HepG2 (cell line): ENCODE results near the gene FOXA1. TPM values are rescaled to one million over a fixed set of nuclear protein-coding genes. Genes with fewer than 3 reads are reported as not detected.

Experiments used
- AFF4 ChIP-seq: sonication (generic); formaldehyde crosslinking; IDR thresholded peaks from 2 replicates; pipeline ENCODE4 v1.4.0; 2020; ENCODE audit warnings: missing genetic modification reagents
- ARNTL ChIP-seq: sonication (generic); formaldehyde crosslinking; IDR thresholded peaks from 2 replicates; pipeline ENCODE4 v1.4.0; 2020; ENCODE audit warnings: mild to moderate bottlenecking, missing genetic modification reagents
- ATRX ChIP-seq: sonication (generic); formaldehyde crosslinking; IDR thresholded peaks from 2 replicates; pipeline ENCODE4 v1.4.0; 2020; ENCODE audit warnings: missing genetic modification reagents, borderline replicate concordance
- CHCHD3 ChIP-seq: sonication (generic); formaldehyde crosslinking; IDR thresholded peaks from 2 replicates; pipeline ENCODE4 v1.8.0; 2022; ENCODE audit warnings: mild to moderate bottlenecking, missing genetic modification reagents, moderate library complexity
- ETV5 ChIP-seq: IDR thresholded peaks from 2 replicates; pipeline ENCODE4 v1.6.1; 2018; ENCODE audit warnings: missing biosample characterization, missing genetic modification reagents, inconsistent platforms, borderline replicate concordance
- GTF2F1 ChIP-seq: fragments of 150-350 bp; IDR thresholded peaks from 2 replicates; pipeline ENCODE4 v1.6.1; 2014; ENCODE audit warnings: low read length
- JUN ChIP-seq: sonication (generic); formaldehyde crosslinking; IDR thresholded peaks from 2 replicates; pipeline ENCODE4 v1.4.0; 2020; ENCODE audit warnings: mild to moderate bottlenecking, missing genetic modification reagents
- KLF13 ChIP-seq: sonication (generic); formaldehyde crosslinking; IDR thresholded peaks from 2 replicates; pipeline ENCODE4 v1.4.0; 2020; ENCODE audit warnings: mild to moderate bottlenecking, missing genetic modification reagents
- MXD1 ChIP-seq: sonication (generic); formaldehyde crosslinking; IDR thresholded peaks from 2 replicates; pipeline ENCODE4 v1.4.0; 2020; ENCODE audit warnings: mild to moderate bottlenecking, missing genetic modification reagents
- PRDM10 ChIP-seq: sonication (generic); formaldehyde crosslinking; IDR thresholded peaks from 2 replicates; pipeline ENCODE4 v1.4.0; 2020; ENCODE audit warnings: low read depth, missing genetic modification reagents
- SKI ChIP-seq: fragments of 450-650 bp; IDR thresholded peaks from one replicate; pipeline ENCODE4 v1.6.1; 2018; ENCODE audit warnings: mild to moderate bottlenecking; ENCODE audit not compliant: partially characterized antibody
- YY1 ChIP-seq: IDR thresholded peaks from 2 replicates; pipeline ENCODE4 v1.6.1; 2011; ENCODE audit warnings: low read length, low read depth, moderate library complexity, mild to moderate bottlenecking; ENCODE audit not compliant: insufficient read depth, insufficient replicate concordance
- ZNF160 ChIP-seq: sonication (generic); formaldehyde crosslinking; IDR thresholded peaks from 2 replicates; pipeline ENCODE4 v1.8.0; 2022; ENCODE audit warnings: mild to moderate bottlenecking, inconsistent platforms, missing genetic modification reagents
- ZNF235 ChIP-seq: sonication (generic); formaldehyde crosslinking; IDR thresholded peaks from 2 replicates; pipeline ENCODE4 v1.8.1; 2023; ENCODE audit warnings: mild to moderate bottlenecking, missing genetic modification reagents, borderline replicate concordance
- ZNF329 ChIP-seq: sonication (generic); formaldehyde crosslinking; IDR thresholded peaks from 2 replicates; pipeline ENCODE4 v1.9.0; 2021; ENCODE audit warnings: low read depth, mild to moderate bottlenecking, missing genetic modification reagents
- polyA plus RNA-seq, 8 experiments: library from polyadenylated mRNA; depleted of rRNA in 3 of 8; stranded (reverse) in 7 of 8; unstranded in 1 of 8; fragments of >200 nt; fragmentation: Illumina TruSeq in 4 of 8; extraction: Trizol in 4 of 8; gene quantifications; 2 replicates each; pipeline versions ENCODE4 v1.2.1 to v1.2.3, GENCODE V29; 2011 to 2016; ENCODE audit warnings: low read depth in 4 of 8, missing spikeins in 1 of 8, mixed read lengths in 1 of 8; ENCODE audit not compliant: insufficient read depth in 1 of 8
- total RNA-seq, 5 experiments: library from RNA; depleted of rRNA; stranded (reverse); fragments of >200 nt; fragmentation: Illumina TruSeq; extraction: Trizol; gene quantifications; 2 replicates each; pipeline ENCODE4 v1.2.3, GENCODE V29; 2016; ENCODE audit warnings: low read depth in 1 of 5
- TF ChIP-seq, protein P1 (sequence below): sonication (generic); formaldehyde crosslinking; IDR thresholded peaks from 2 replicates; pipeline ENCODE4 v1.4.0; 2020; ENCODE audit warnings: mild to moderate bottlenecking, missing genetic modification reagents
- TF ChIP-seq, protein P2 (sequence below): IDR thresholded peaks from 2 replicates; pipeline ENCODE4 v1.6.1; 2016; ENCODE audit warnings: mild to moderate bottlenecking, missing biosample characterization, missing genetic modification reagents

FOXA1 gene
- total and polyA plus RNA-seq, 2 of the 13 experiments (the other 11 are each of a cell fraction or from before 2014, with no cell fraction given): 43.4 to 58.6 TPM

DNA sequence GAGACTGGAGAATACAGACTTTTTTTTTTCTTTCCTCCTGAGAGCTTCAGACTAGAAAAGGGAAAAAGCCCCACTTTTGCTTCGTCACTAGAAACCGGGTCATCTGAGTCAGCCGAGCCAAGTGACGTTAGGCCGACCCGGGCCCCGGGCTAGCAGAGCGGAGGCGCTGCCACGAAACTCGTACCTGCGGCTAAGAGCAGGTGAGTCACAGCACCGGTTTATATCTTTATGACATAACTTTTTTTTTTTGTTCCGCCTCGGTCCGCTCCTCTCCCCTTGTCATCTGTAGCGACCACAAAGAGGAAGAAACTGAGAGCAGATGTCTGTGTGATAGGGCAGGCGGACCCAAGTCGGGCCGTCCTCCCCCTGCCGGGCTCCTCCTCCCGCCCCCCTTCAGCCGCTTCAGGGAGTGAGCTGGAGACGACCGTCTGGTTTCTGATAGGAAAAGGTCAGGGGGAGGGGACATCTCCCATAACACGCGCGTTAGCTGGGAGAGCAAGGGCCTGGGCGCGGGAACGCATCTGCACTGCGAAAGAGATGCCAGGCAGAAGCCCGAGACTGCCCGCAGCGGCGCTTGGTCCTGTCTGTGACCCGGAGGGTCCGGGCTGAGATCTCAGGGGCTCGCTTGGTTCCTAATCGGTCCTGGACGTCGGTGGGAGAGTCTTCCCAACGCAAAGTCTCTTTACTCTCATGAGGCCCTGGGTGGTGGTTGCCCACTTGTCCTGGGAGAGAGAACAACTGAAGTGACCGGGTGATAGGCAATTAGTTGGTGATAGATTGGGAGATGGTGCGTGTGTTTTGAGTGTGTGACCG lies 966 bp upstream of the FOXA1 start (continued):
- TF ChIP-seq JUN (CRISPR knock-in tag): peak; percentile 82; the same call in 1 of the 2 replicates
- TF ChIP-seq, protein P1, sequence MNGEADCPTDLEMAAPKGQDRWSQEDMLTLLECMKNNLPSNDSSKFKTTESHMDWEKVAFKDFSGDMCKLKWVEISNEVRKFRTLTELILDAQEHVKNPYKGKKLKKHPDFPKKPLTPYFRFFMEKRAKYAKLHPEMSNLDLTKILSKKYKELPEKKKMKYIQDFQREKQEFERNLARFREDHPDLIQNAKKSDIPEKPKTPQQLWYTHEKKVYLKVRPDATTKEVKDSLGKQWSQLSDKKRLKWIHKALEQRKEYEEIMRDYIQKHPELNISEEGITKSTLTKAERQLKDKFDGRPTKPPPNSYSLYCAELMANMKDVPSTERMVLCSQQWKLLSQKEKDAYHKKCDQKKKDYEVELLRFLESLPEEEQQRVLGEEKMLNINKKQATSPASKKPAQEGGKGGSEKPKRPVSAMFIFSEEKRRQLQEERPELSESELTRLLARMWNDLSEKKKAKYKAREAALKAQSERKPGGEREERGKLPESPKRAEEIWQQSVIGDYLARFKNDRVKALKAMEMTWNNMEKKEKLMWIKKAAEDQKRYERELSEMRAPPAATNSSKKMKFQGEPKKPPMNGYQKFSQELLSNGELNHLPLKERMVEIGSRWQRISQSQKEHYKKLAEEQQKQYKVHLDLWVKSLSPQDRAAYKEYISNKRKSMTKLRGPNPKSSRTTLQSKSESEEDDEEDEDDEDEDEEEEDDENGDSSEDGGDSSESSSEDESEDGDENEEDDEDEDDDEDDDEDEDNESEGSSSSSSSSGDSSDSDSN (CRISPR knock-in tag): peak; percentile 89
- TF ChIP-seq, protein P2, sequence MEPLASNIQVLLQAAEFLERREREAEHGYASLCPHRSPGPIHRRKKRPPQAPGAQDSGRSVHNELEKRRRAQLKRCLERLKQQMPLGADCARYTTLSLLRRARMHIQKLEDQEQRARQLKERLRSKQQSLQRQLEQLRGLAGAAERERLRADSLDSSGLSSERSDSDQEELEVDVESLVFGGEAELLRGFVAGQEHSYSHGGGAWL (CRISPR knock-in tag): peak; percentile 97
- TF ChIP-seq KLF13 (CRISPR knock-in tag): 0 out of 2 replicates have a peak, but pooled peaks have one; percentile 67
- peak; percentile 85 for TF ChIP-seq ZNF160
- TF ChIP-seq CHCHD3 (CRISPR knock-in tag): no peak; the same call in 1 of the 2 replicates
- peak; percentile 88; the same call in 1 of the 2 replicates for TF ChIP-seq ZNF235 (CRISPR knock-in tag)
- TF ChIP-seq YY1: peak; percentile 80
- TF ChIP-seq AFF4 (CRISPR knock-in tag): no peak
- TF ChIP-seq ETV5 (CRISPR knock-in tag): 0 out of 2 replicates have a peak, but pooled peaks have one; percentile 40
- TF ChIP-seq ZNF329 (CRISPR knock-in tag): peak; percentile 17; the same call in 1 of the 2 replicates
- peak; percentile 38; the same call in 1 of the 2 replicates for TF ChIP-seq ATRX (CRISPR knock-in tag)
- TF ChIP-seq GTF2F1: no peak
- peak; percentile 84 for TF ChIP-seq MXD1 (CRISPR knock-in tag)
- TF ChIP-seq PRDM10 (CRISPR knock-in tag): peak; percentile 89; the same call in 1 of the 2 replicates
- peak; percentile 75 for TF ChIP-seq ARNTL (CRISPR knock-in tag)
- peak; percentile 96 for TF ChIP-seq SKI
